Spleen (tissue), 11 donors: Measurements from ENCODE around the gene HOXB2. TPM values are rescaled to one million over a fixed set of nuclear protein-coding genes. Genes with fewer than 3 reads are reported as not detected.

Experiments
- DNase-seq: peaks from one replicate; pipeline ENCODE4 v3.0.0-alpha.2; 2020
- H3K27ac ChIP-seq, 8 donors: fragments of 200-600 bp; sonication (generic) in 7 of 8; 1 replicate in 4 of 8; 2 replicates in 4 of 8; pipeline versions ENCODE4 v1.5.0 to v1.8.0; 2016 to 2021; ENCODE audit warnings: inconsistent platforms in 4 of 8, mild to moderate bottlenecking in 4 of 8, moderate library complexity in 1 of 8
- H3K27me3 ChIP-seq, 7 donors: fragments of 200-600 bp; sonication (generic) in 6 of 7; replicated peaks in 1 of 7; 1 replicate in 4 of 7; 2 replicates in 3 of 7; pipeline versions ENCODE4 v1.5.0 to v1.8.0; 2016 to 2021; ENCODE audit warnings: inconsistent platforms in 3 of 7, mild to moderate bottlenecking in 1 of 7
- H3K36me3 ChIP-seq, 6 donors: fragments of 200-600 bp; sonication (generic) in 5 of 6; 1 replicate in 4 of 6; 2 replicates in 2 of 6; pipeline versions ENCODE4 v1.5.0 to v1.8.0; 2016 to 2021; ENCODE audit warnings: inconsistent platforms in 2 of 6
- H3K4me1 ChIP-seq, 6 donors: fragments of 200-600 bp; sonication (generic) in 5 of 6; 1 replicate in 3 of 6; 2 replicates in 3 of 6; pipeline versions ENCODE4 v1.5.0 to v1.8.0; 2016 to 2021; ENCODE audit warnings: inconsistent platforms in 3 of 6
- H3K4me3 ChIP-seq, 8 donors: fragments of 200-600 bp; sonication (generic) in 7 of 8; 1 replicate in 4 of 8; 2 replicates in 4 of 8; pipeline versions ENCODE4 v1.5.0 to v1.8.0; 2016 to 2021; ENCODE audit warnings: inconsistent platforms in 4 of 8, mild to moderate bottlenecking in 4 of 8, moderate library complexity in 2 of 8
- H3K9me3 ChIP-seq, 8 donors: fragments of 200-600 bp; sonication (generic) in 7 of 8; 1 replicate in 4 of 8; 2 replicates in 4 of 8; pipeline versions ENCODE4 v1.5.0 to v1.8.0; 2016 to 2021; ENCODE audit warnings: inconsistent platforms in 4 of 8
- POLR2A ChIP-seq, 3 donors: fragments of 450-650 bp; IDR thresholded peaks; one replicate each; pipeline ENCODE4 v1.5.1; 2017; ENCODE audit warnings: antibody characterized with exemption in 3 of 3, mild to moderate bottlenecking in 1 of 3
- POLR2AphosphoS5 ChIP-seq, 3 donors: sonication (generic); formaldehyde crosslinking; IDR thresholded peaks; one replicate each; pipeline ENCODE4 v1.5.1; 2017; ENCODE audit warnings: antibody characterized with exemption in 3 of 3
- WGBS, 5 donors: extraction: QIAGEN DNeasy Blood & Tissue Kit in 3 of 5; methylation state at CpG; one replicate each; pipeline versions ENCODE4 v1.1.5 to v1.1.7; 2013 to 2018; 5-methylcytosine and 5-hydroxymethylcytosine counted together
- intact Hi-C: fragments of 100-400 bp; cut with DNase I; formaldehyde crosslinking; loops from one replicate; pipeline ENCODE4 v1.15.0; 2023; ENCODE audit warnings: low total_unique reads
- polyA plus RNA-seq, 3 donors: library from polyadenylated mRNA; stranded (reverse); fragments of 200-250 nt; gene quantifications; one replicate each; pipeline ENCODE4 v1.2.1, GENCODE V29; 2013
- total RNA-seq, 7 donors: library from RNA; depleted of rRNA in 3 of 7; stranded (reverse); fragments of >200 nt in 3 of 7; fragmentation: NEBNext Ultra II Directional in 4 of 7; extraction: Animal tissue kit (Norgen Biotek cat#: 25700) in 4 of 7; gene quantifications; one replicate each; pipeline versions ENCODE4 v1.1.0 to v1.2.1, GENCODE V29; 2016 to 2021
- TF ChIP-seq, protein P1 (sequence below), 11 experiments: fragments of 200-600 bp in 7 of 11; fragments of 450-650 bp in 4 of 11; sonication (generic) in 4 of 11; IDR thresholded peaks in 8 of 11; conservative IDR thresholded peaks in 3 of 11; 1 replicate in 7 of 11; 2 replicates in 4 of 11; pipeline versions ENCODE4 v1.4.0 to v1.8.0; 2016 to 2021; ENCODE audit warnings: antibody characterized with exemption in 11 of 11, inconsistent platforms in 4 of 11, mild to moderate bottlenecking in 1 of 11
- donor health status: healthy with polysubstance abuse.
- donor health status: DM: no; HTN: no; CAD: no; lungs with moderate emphysema.
- donor health status: DM: no; HTN: no; CAD: no.
- donor health status: Bipolar disorder and iron deficiency.
- donor health status: healthy.
- donor health status: DM: no; HTN: no; CAD: no.
- donor health status: DM: yes; HTN: yes; CAD: no.

Gene HOXB2
- total and polyA plus RNA-seq, 10 donors = 5.9 to 21.9 (median 8.8) TPM

DNA sequence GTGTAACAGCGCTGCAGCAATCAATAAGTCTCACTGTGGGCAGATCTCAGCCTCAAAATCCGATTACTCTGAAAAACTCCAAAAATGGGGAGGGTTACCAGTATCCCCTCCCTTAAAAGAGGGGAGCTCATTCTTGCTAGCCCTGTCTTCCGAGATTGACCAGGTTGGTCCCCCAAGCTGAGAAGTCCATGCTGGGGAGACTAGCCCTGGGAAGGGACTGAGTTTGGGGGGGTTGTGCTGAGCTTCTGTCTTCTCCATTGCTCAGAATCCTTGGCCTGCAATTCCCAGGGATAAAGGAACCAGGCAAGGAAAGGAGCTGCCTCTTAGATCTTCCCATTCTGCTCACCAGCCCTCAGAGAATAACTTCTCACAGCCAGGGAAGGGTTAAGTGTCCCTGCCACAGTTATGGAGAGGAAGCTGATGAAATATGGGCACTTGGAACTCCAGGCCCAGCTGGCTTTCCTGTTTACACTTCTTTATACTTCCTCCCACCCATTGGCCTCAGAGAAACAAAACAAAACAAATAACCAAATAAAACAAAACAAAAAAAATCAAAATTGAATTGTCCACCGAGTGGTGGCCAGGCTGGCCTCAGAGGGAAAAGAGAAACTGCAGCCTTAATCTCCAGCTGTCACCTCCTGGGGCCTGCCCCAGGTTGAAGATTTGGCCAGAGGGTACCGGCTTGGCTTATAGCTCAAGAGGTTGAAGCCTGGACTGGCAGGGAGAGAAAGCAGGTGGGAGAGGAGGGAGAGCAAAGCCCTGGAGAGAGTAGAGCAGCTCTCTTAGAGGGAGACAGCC is 42.6 kb upstream of the HOXB2 start:
- Histone ChIP-seq H3K27me3 (peaks cover 0 to 100% (median 70%) of the 10 kb centered on the region in 7 donors), H3K4me1 (peaks cover 15 to 86% (median 44%) of the 10 kb centered on the region in 6 donors), H3K4me3 (peak overlapping the region in 2 of 8 donors; percentile 9 to 81), H3K27ac (peak overlapping the region; percentile 2 to 85 (median 78)), H3K36me3 (no peaks in the 10 kb centered on the region), H3K9me3 (no peaks in the 10 kb centered on the region)
- intact Hi-C loops = no loop called here
- DNase-seq = no peak
- TF ChIP-seq, protein P1, sequence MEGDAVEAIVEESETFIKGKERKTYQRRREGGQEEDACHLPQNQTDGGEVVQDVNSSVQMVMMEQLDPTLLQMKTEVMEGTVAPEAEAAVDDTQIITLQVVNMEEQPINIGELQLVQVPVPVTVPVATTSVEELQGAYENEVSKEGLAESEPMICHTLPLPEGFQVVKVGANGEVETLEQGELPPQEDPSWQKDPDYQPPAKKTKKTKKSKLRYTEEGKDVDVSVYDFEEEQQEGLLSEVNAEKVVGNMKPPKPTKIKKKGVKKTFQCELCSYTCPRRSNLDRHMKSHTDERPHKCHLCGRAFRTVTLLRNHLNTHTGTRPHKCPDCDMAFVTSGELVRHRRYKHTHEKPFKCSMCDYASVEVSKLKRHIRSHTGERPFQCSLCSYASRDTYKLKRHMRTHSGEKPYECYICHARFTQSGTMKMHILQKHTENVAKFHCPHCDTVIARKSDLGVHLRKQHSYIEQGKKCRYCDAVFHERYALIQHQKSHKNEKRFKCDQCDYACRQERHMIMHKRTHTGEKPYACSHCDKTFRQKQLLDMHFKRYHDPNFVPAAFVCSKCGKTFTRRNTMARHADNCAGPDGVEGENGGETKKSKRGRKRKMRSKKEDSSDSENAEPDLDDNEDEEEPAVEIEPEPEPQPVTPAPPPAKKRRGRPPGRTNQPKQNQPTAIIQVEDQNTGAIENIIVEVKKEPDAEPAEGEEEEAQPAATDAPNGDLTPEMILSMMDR (IDR thresholded peaks at IDR 0.05 in 8 of 11, conservative IDR thresholded peaks at IDR 0.05 in 3 of 11) = no peak
- TF ChIP-seq POLR2A (IDR thresholded peaks at IDR 0.05) (no peak), POLR2AphosphoS5 (IDR thresholded peaks at IDR 0.05) (no peak)
- 29 to 59% (median 34%) methylated on average over 5 of the region's 5 CpGs for WGBS, 5 donors

DNA sequence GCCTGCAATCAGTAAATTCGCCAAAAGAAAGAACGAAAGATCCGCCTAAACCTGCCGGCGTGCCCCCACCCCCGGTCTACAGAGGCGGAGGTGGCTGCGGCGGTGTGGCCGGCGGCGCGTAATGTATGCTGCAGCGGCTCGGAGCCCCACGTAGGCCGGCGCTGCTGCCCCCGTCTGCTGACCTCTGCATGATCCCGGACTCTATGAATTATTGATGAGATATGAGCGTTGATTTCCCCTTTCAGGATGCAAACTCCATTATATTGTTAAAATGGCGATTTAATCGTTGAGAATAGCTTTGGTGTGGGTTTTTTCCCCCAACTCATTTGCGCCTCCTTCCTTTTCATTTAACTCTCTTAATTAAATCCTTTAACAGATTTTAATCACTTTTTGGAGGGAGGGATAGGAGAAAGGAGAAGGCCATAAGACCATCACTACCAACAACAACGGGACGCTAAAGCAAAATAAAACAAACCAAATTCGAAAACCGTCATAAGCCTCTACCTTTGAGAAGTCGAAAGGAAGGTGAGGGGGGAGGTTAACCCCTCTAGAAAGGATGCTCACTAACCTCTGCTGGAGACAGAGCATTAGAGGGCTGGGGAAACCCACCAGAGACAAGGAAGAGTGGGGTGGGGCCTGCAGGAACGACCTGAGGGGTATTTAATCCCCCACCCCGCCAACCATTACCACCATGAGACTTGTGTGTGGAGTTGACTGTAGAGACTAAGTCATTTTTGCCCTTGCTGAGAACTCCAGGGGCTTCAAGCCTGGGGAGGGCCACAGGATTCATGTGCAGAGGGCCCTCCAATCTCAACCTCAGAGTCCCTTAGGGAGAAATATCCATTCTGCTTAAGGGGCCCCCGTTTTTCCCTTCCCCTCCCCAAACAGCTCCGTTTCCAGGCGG is 41.7 kb upstream of the HOXB2 start:
- peak overlapping the region; percentile 35 to 85 (median 82) for H3K27ac ChIP-seq
- WGBS, 5 donors = 11 to 19% (median 12%) methylated on average over 34 of the region's 34 CpGs

DNA sequence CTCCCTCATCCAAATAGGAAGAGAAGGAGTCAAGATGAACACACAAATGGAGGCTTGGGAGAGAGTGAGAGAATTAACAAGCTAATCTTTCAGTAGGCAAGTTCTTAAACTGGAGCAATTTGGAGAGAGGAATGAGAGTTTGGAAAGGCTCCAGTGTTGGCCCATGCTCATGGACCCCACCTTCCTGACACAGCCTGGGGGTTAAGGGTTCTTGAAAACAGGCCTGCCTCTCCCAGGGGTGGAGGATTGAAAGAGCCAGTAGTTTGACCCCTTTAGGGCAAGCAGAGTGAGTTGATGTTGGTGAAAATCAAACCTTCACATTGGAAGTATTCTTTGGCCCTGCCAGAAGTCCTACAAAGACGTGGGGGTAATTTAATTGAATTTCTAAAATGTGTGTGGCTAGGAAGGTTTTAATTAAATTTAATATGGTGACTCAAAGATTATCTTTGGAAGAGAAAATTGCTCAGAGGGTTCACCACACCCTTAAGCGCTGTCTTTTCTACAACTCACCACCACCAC is 39.4 kb upstream of the HOXB2 start:
- H3K4me3 ChIP-seq = peak overlapping the region in 1 of 8 donors; percentile 81
- peak overlapping the region in 4 of 8 donors; percentile 76 to 87 (median 84) for H3K27ac ChIP-seq
- H3K9me3 ChIP-seq = no peaks in the 10 kb centered on the region
- WGBS, 5 donors = 64 to 84% (median 71%) methylated on average over 2 of the region's 2 CpGs
- DNase-seq = no peak
- TF ChIP-seq POLR2AphosphoS5 (IDR thresholded peaks at IDR 0.05) (no peak), POLR2A (IDR thresholded peaks at IDR 0.05) (no peak)
- TF ChIP-seq, protein P1 (IDR thresholded peaks at IDR 0.05 in 8 of 11, conservative IDR thresholded peaks at IDR 0.05 in 3 of 11) = no peak
- intact Hi-C loops = no loop called here
- no peaks in the 10 kb centered on the region for H3K36me3 ChIP-seq
- H3K4me1 ChIP-seq = peaks cover 16 to 91% (median 60%) of the 10 kb centered on the region in 6 donors
- H3K27me3 ChIP-seq = peaks cover 2 to 100% (median 78%) of the 10 kb centered on the region in 7 donors

More for the DNA sequence above, 41.7 kb upstream of the HOXB2 start:
- TF ChIP-seq POLR2A (IDR thresholded peaks at IDR 0.05) = no peak
- TF ChIP-seq POLR2AphosphoS5 (IDR thresholded peaks at IDR 0.05) = no peak
- TF ChIP-seq, protein P1 (IDR thresholded peaks at IDR 0.05 in 8 of 11, conservative IDR thresholded peaks at IDR 0.05 in 3 of 11) = no peak
- no peak for DNase-seq
- H3K36me3 ChIP-seq = no peaks in the 10 kb centered on the region
- peak overlapping the region; percentile 35 to 81 (median 54) for H3K4me3 ChIP-seq
- intact Hi-C loops = no loop called here
- no peaks in the 10 kb centered on the region for H3K9me3 ChIP-seq
- H3K27me3 ChIP-seq = peaks cover 2 to 100% (median 70%) of the 10 kb centered on the region in 7 donors
- peaks cover 15 to 86% (median 47%) of the 10 kb centered on the region in 6 donors for H3K4me1 ChIP-seq
